Right lobe of liver (tissue), 6 donors: ENCODE measurements around the gene IMPDH2. TPM values are rescaled to one million over a fixed set of nuclear protein-coding genes. Genes with fewer than 3 reads are reported as not detected.

Source experiments
- ATAC-seq, 4 donors: fragments of 200-7000 bp; cut with Tn5 transposase; one replicate each; pipeline ENCODE4 v1.9.1; 2020; ENCODE audit warnings: mild to moderate bottlenecking in 4 of 4, moderate library complexity in 4 of 4
- DNase-seq, 3 donors: peaks; one replicate each; pipeline ENCODE4 v3.0.0-alpha.2; 2020
- H3K27ac ChIP-seq, 3 donors: fragments of 200-600 bp; one replicate each; pipeline ENCODE4 v1.8.0; 2022
- H3K27me3 ChIP-seq, 2 donors: fragments of 200-600 bp; one replicate each; pipeline ENCODE4 v1.8.0; 2022
- H3K36me3 ChIP-seq, 4 donors: fragments of 200-600 bp; sonication (generic) in 1 of 4; one replicate each; pipeline versions ENCODE4 v1.5.1 to v1.8.0; 2017 to 2022; ENCODE audit warnings: control low read depth in 1 of 4
- H3K4me1 ChIP-seq, 4 donors: fragments of 200-600 bp; sonication (generic) in 1 of 4; one replicate each; pipeline versions ENCODE4 v1.5.1 to v1.8.0; 2017 to 2022; ENCODE audit warnings: control low read depth in 1 of 4
- H3K4me3 ChIP-seq, 3 donors: fragments of 200-600 bp; one replicate each; pipeline ENCODE4 v1.8.0; 2022
- H3K9me3 ChIP-seq, 4 donors: fragments of 200-600 bp; sonication (generic) in 1 of 4; one replicate each; pipeline versions ENCODE4 v1.5.1 to v1.8.0; 2017 to 2022; ENCODE audit warnings: control low read depth in 1 of 4
- CTCF ChIP-seq, 4 donors: fragments of 200-600 bp in 3 of 4; fragments of 450-650 bp in 1 of 4; IDR thresholded peaks; one replicate each; pipeline versions ENCODE4 v1.5.1 to v1.8.0; 2016 to 2022; ENCODE audit warnings: antibody characterized with exemption in 4 of 4, mild to moderate bottlenecking in 2 of 4
- POLR2A ChIP-seq: fragments of 450-650 bp; IDR thresholded peaks from one replicate; pipeline ENCODE4 v1.6.1; 2017; ENCODE audit warnings: antibody characterized with exemption, mild to moderate bottlenecking
- WGBS: methylation state at CpG from one replicate; pipeline ENCODE4 v1.1.6; 2018; ENCODE audit warnings: low coverage, low lambda C conversion rate; ENCODE audit not compliant: insufficient coverage; ENCODE audit errors: missing lambda C conversion rate; 5-methylcytosine and 5-hydroxymethylcytosine counted together
- intact Hi-C, 2 donors: fragments of 100-400 bp; cut with DNase I; formaldehyde crosslinking; loops; one replicate each; pipeline versions ENCODE4 v1.11.2 to v1.14.1; 2022
- total RNA-seq, 6 experiments: library from RNA; depleted of rRNA in 2 of 6; stranded (reverse); fragments of >200 nt in 2 of 6; fragmentation: NEBNext Ultra II Directional in 3 of 6; extraction: Animal tissue kit (Norgen Biotek cat#: 25700) in 3 of 6; gene quantifications; one replicate each; pipeline versions ENCODE4 v1.1.0 to v1.2.4, GENCODE V29; 2016 to 2023
- donor health status: DM: no; HTN: yes; CAD: no.
- donor health status: DM: no; HTN: no; CAD: no.
- donor health status: DM: no; HTN: no; CAD: no.
- donor health status: DM: no; HTN: yes; CAD: no.
- donor health status: DM: no; HTN: yes; CAD: no.

IMPDH2 gene
- total RNA-seq, 6 experiments from 2014 or later = 32.0 to 57.3 (median 39.0) TPM

GRCh38 chr3:49001155-49001554 is 28.0 kb downstream of the IMPDH2 start:
- TF ChIP-seq CTCF (IDR thresholded peaks at IDR 0.05) (no peak), POLR2A (no peak)
- ATAC-seq = no peak
- H3K27ac ChIP-seq = no peak overlapping the region
- no peak overlapping the region for H3K4me3 ChIP-seq
- no peaks in the 10 kb centered on the region for H3K27me3 ChIP-seq
- peaks cover 0 to 2% (median 0%) of the 10 kb centered on the region in 4 donors for H3K36me3 ChIP-seq
- intact Hi-C loops = no loop called here
- 80% methylated on average over 1 of the region's 6 CpGs for WGBS
- H3K4me1 ChIP-seq = peaks cover 0 to 14% (median 7%) of the 10 kb centered on the region in 4 donors
- no peaks in the 10 kb centered on the region for H3K9me3 ChIP-seq
- DNase-seq = no peak

- H3K27me3 ChIP-seq = no peaks in the 10 kb centered on the region
- peaks cover 0 to 2% (median 0%) of the 10 kb centered on the region in 4 donors for H3K36me3 ChIP-seq
- intact Hi-C loops = no loop called here
- TF ChIP-seq POLR2A = no peak
- no peak for TF ChIP-seq CTCF (IDR thresholded peaks at IDR 0.05)
- WGBS = no CpG with 5 or more reads among the region's 8 CpGs
- no peak overlapping the region for H3K4me3 ChIP-seq
- H3K4me1 ChIP-seq = peaks cover 0 to 3% (median 0%) of the 10 kb centered on the region in 4 donors
- H3K27ac ChIP-seq = no peak overlapping the region
- ATAC-seq = no peak
- no peak for DNase-seq
- no peaks in the 10 kb centered on the region for H3K9me3 ChIP-seq
These were observed 29.9 kb downstream of the IMPDH2 start for GRCh38 chr3:48999085-48999858.

GRCh38 chr3:48997714-48998637 is 31.2 kb downstream of the IMPDH2 start:
- DNase-seq (peak in 1 of 3 donors; percentile 30), ATAC-seq (no peak)
- H3K36me3 ChIP-seq = peaks cover 0 to 2% (median 0%) of the 10 kb centered on the region in 4 donors
- H3K27ac ChIP-seq = no peak overlapping the region
- no peak overlapping the region for H3K4me3 ChIP-seq
- no peaks in the 10 kb centered on the region for H3K4me1 ChIP-seq
- H3K27me3 ChIP-seq = no peaks in the 10 kb centered on the region
- intact Hi-C loops = no loop called here
- 92% methylated on average over 8 of the region's 20 CpGs for WGBS
- no peak for TF ChIP-seq POLR2A
- TF ChIP-seq CTCF (IDR thresholded peaks at IDR 0.05) = no peak
- H3K9me3 ChIP-seq = no peaks in the 10 kb centered on the region

GRCh38 chr3:48997102-48997635 is 32.0 kb downstream of the IMPDH2 start:
- H3K4me1 ChIP-seq = no peaks in the 10 kb centered on the region
- H3K36me3 ChIP-seq = peaks cover 0 to 2% (median 0%) of the 10 kb centered on the region in 4 donors
- WGBS = no CpG with 5 or more reads among the region's 8 CpGs
- ATAC-seq (no peak), DNase-seq (peak in 1 of 3 donors; percentile 31)
- H3K9me3 ChIP-seq = no peaks in the 10 kb centered on the region
- TF ChIP-seq POLR2A (no peak), CTCF (IDR thresholded peaks at IDR 0.05) (no peak)
- no peaks in the 10 kb centered on the region for H3K27me3 ChIP-seq
- intact Hi-C loops = no loop called here
- no peak overlapping the region for H3K4me3 ChIP-seq
- H3K27ac ChIP-seq = no peak overlapping the region
